WI38 (cell line): Measurements from ENCODE around the gene DHH.

Source experiments
- H3K4me3 ChIP-seq: 2 replicates; pipeline ENCODE4 v1.5.1; 2011; ENCODE audit warnings: low read depth, mild to moderate bottlenecking, control low read depth, low read length
- TF ChIP-seq, protein P1 (sequence below): IDR thresholded peaks from 2 replicates; pipeline ENCODE4 v1.5.1; 2012; ENCODE audit warnings: low read depth, mild to moderate bottlenecking, control low read depth, low read length

Gene DHH

DNA sequence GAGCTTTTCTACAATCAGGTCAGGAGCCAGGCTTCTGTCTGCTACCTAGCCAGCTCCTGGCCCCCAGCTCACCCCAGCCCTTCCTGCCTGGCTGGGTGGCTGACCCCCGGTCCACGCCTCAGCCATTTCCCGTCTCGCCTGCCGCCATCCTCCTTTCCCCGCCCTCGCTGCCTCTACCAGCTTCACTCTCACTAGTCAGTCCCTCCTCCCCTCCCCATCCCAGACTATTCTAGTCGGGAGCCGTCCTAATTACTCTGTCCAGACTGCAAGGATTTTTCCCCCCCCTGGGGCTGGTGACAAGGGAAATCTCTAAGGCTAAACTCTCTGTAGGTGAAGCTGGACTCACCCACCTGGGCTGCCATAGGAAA lies 825 bp downstream of the DHH start:
- TF ChIP-seq, protein P1, sequence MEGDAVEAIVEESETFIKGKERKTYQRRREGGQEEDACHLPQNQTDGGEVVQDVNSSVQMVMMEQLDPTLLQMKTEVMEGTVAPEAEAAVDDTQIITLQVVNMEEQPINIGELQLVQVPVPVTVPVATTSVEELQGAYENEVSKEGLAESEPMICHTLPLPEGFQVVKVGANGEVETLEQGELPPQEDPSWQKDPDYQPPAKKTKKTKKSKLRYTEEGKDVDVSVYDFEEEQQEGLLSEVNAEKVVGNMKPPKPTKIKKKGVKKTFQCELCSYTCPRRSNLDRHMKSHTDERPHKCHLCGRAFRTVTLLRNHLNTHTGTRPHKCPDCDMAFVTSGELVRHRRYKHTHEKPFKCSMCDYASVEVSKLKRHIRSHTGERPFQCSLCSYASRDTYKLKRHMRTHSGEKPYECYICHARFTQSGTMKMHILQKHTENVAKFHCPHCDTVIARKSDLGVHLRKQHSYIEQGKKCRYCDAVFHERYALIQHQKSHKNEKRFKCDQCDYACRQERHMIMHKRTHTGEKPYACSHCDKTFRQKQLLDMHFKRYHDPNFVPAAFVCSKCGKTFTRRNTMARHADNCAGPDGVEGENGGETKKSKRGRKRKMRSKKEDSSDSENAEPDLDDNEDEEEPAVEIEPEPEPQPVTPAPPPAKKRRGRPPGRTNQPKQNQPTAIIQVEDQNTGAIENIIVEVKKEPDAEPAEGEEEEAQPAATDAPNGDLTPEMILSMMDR: no peak
- H3K4me3 ChIP-seq: no peak overlapping the region

DNA sequence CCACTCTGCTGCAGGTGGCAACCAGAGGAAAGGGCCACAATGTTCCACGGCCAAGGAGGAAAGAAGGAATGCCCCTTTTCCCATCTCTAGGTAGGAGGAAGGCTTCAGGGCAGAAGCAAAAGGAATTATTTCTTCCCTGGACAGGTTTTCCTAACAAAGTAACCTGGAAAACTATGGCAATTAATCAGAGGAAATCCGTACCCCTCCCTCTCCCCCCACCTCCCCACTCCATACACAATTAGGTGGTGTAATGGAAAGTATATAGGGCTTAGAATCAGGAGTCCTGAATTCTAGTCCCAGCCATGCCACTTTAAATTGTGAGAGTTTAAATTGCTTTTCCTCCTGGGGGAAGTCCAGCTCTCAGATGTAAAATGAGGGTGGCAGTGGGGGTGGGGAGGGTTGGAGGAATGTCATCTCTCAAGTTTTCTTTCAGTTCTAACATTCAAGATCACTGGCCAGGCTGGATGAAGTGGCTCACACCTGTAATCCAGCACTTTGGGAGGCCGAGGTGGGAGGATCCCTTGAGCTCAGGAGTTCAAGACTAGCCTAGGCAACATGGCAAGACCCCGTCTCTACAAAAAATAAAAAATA lies 1.7 kb downstream of the DHH start:
- no peak overlapping the region for H3K4me3 ChIP-seq
- TF ChIP-seq, protein P1: no peak

DNA sequence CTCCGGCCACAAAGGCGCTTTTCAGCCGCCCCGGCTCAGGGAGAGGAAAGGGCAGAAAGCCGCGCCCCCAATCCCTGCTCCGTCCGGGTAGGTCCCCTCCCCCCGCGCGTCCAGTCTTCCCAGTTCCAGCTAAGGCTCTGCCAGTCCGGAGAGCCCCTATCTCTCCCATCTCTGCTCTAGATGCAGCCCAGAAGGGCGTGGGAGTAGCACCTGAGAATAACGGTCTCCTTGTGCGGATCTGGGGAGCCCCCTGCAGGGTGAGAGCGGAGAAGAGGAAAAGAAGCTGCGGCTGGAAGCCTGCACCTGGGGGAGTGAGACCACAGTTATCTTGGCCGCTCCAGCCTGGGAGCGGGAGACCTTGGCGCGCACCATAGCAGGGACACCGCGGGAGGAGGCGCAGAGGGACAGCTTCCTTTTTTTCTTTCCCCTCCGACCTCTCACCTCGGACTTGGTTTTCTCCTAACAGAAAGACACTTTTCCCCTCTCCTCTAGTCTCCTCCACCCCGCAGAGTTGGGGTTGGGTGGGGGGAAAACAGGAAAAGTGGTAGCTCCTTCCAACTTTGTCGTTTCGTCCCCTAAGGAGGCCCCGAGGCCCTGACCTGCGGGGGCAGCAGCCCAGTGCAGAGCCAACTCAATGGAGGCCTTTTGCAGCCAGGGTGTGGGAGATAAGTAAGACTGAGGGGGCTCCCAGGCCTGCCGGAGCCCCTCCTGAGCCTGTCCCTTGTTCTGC lies 2.4 kb downstream of the DHH start:
- TF ChIP-seq, protein P1: 0 out of 2 replicates have a peak, but pooled peaks have one; percentile 11
- H3K4me3 ChIP-seq: peak overlapping the region; percentile 34

DNA sequence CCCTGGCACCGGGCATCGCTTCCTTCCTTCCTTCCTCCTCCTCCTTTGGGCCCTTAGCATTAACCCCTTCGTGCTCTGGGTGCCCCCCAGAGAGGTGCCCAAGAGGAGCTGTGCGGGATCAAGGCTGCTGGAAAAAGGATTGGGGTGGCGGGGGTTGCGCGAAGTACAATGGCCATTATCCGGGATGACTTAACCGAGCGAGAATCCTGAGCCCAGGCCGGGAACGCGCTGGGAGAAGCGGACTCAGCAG lies 2.8 kb downstream of the DHH start:
- TF ChIP-seq, protein P1: no peak
- peak overlapping the region; percentile 34 for H3K4me3 ChIP-seq

DNA sequence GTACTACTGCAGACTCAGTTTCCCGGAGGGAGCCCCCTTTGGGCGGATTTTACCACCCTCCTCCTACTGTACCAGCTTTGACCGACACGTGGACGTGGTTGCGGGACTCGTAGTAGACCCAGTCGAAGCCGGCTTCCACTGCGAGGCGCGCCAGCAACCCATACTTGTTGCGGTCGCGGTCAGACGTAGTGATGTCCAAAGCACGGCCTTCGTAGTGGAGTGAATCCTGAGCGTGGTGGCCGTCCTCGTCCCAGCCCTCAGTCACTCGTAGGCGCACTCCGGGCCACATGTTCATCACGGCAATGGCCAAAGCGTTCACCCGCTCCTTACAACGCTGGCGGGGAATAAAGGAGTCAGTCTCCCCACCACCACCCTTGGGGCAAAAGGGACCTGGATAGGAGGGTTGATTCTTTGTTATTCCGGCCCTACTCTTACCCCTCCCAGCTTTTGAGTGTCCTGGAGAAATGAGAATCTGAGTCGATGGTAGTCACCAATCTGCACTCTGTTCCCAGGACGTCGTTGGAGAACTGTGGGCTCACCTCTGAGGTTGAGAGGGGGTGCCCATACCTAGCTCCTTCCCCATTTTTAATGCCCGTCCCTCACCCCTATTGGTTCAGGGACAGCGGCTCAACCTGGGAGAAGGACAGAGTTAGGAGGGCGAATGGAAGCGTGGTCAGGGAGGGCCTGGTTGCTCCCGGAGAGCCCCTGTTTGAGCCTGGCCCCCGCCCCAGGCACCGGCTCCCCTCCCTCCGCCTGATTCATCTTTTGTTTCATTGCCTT lies 3.4 kb downstream of the DHH start:
- H3K4me3 ChIP-seq: no peak overlapping the region; the same call in 1 of the 2 replicates
- TF ChIP-seq, protein P1: no peak

DNA sequence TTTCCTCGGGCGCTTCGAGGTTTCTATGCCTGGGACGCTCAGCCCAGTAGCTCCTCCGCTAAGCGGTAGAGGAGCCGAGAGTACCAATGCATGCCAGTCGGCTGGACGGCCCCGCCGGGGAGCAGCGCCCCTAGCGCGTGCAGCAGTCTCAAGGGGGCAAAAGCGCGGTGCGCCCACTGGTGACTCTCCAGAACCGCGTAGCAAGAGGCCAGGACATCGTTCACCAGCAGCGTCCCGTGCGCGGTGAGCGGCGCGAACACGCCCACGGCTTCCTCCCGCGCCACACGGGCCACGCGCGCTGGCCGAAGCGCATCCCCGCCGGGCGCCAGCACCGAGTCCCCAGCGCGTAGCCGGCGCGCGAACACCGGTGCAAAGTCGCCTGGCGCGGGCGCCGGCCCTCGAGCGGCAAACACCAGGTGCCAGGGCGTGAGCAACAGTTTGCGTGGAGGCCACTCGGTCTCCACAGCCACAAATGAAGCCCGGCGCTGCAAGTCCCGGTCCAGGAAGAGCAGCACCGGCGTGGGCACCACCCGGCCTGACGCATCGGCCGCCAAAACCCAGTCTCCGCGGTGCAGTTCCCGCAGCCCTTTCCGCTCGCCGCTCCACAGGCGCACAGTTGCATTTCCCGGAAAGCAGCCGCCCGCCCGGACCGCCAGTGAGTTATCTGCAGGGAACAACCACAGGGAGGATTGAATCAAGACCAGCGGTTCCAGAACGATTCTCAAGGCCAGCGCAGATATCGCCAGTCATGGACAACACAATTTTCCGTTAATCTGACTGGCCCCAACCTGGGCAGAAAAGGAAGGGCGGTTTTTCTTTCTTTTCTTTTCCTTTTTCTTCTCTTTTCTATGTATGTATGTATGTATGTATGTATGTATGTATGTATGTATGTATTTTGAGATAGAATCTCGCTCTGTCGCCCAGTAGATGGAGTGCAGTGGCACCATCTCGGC lies 4.5 kb downstream of the DHH start:
- TF ChIP-seq, protein P1: 0 out of 2 replicates have a peak, but pooled peaks have one; percentile 18
- peak overlapping the region; percentile 48 for H3K4me3 ChIP-seq
